ENCODE measurements around the gene MSL3.

DNA sequence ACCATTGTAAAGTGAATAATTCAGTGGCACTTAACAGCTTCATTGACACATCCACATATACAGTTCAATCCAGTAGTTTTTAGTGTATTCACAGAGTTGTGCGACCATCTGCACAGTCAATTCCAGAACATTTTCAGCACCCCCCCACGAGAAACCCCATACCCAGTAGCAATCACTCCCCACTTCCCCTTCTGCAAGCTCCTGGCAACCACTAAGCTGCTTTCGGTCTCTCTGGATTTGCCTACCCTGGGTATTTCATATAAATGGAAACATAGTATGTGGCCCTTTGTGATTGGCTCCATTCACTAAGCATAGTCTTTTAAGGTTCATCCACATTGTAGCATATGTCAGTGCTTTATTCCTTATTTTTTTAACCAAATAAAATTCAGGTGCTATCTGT, 10.0 kb downstream of the MSL3 start:
- TF ChIP-seq CTCF (IDR thresholded peaks at IDR 0.05), result no peak
- TF ChIP-seq POLR2A (IDR thresholded peaks at IDR 0.05), result no peak

Measured in gastroesophageal sphincter (tissue), 3 donors.